HK-2 (cell line): Measurements from ENCODE around the gene ZNF57.
A peak's percentile ranks its signal among the peaks of the same experiment; 100 is the strongest.
"Not testable (repeated sequence)": the region's sequence is repeated elsewhere in the genome, so short reads cannot be mapped to it uniquely, and the experiment has no call there.

Experiments used
- DNase-seq: peaks from one replicate; pipeline ENCODE4 v3.0.0-alpha.2; 2018; ENCODE audit not compliant: unreplicated experiment

ZNF57 gene

GRCh38 chr19:2952953-2953481, 52.3 kb downstream of the ZNF57 start:
- DNase-seq: no peak

GRCh38 chr19:2957160-2957559, 56.4 kb downstream of the ZNF57 start:
- no peak for DNase-seq

- no peak for DNase-seq
These were observed 59.4 kb downstream of the ZNF57 start for GRCh38 chr19:2960120-2960519.

- DNase-seq: peak; percentile 41
These were observed 61.4 kb downstream of the ZNF57 start for GRCh38 chr19:2962018-2962670.

GRCh38 chr19:2963122-2963521, 62.4 kb downstream of the ZNF57 start:
- no peak for DNase-seq

GRCh38 chr19:2963631-2964030, 62.9 kb downstream of the ZNF57 start:
- not testable (repeated sequence) for DNase-seq

GRCh38 chr19:2964874-2965273, 64.1 kb downstream of the ZNF57 start:
- DNase-seq: no peak

- no peak for DNase-seq
These were observed 67.2 kb downstream of the ZNF57 start for GRCh38 chr19:2967972-2968371.
